GM21528 (cell line): ENCODE measurements around the gene TFDP1.

Experiments
- ATAC-seq: cut with Tn5 transposase; IDR thresholded peaks from one replicate; pipeline ENCODE4 v1.9.1; 2021; ENCODE audit warnings: mild to moderate bottlenecking, moderate library complexity; ENCODE audit not compliant: unreplicated experiment, low FRiP score

TFDP1 gene

DNA sequence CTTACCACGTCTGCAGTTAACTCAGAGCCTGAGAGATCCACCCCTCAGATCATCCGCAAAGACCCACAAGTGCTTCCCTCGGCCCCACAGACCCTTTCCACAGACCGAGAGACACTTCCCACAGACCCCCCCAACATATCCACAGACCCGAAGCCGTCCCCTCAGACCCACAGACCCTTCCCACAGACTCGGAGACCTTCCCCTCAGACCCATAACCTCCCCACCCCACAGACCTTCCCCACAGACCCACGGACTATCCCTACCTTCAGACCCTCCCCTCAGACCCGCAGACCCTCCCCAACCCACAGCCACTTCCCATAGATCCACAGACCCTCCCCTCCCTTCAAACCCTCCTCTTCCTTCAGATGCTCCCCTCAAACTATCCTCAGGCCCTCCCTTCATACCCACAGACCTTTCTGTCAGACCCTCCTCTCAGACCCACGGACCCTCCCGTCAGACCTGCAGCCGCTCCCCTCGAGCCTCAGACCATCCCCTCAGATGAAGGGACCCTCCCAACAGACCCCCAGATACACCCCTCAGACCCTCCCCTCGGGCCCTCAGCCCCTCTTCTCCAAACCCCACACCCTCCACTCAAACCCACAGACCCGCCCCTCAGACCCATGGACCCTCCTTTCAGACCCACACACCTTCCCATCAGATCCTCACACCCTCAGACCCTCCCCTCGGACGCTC is 20.1 kb upstream of the TFDP1 start:
- no peak for ATAC-seq

DNA sequence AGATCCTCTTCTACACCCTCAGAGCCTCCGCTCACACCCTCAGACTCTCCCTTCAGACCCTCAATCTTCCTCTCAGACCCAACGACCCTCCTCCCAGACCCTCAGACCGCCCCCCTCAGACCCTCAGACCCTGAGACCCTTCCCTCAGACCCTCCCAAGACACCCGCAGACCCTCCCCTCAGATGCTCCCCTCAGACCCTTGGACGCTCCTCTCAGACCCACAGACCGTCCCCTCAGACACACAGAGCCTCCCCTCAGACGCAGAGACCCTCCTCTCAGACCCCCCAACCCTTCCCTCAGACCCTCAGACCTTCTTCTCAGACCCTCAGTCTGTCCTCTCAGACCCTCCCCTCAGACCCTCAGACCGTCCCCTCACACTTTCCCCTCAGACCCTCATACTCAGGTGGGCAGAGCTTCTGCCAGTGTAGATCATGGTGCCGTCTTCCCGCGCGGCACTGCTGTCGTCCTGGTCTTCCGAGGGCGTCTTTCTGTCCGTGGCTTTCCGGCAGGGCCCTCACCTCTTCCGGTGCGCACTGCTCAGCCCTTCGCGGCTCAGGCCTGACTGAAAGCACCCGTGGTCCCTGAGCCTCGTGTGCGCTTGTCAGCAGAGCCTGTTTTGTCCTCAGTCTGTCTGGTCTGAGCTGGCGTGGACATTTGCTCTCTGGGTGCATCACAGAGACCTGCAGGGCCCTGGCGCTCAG is 18.9 kb upstream of the TFDP1 start:
- no peak for ATAC-seq

DNA sequence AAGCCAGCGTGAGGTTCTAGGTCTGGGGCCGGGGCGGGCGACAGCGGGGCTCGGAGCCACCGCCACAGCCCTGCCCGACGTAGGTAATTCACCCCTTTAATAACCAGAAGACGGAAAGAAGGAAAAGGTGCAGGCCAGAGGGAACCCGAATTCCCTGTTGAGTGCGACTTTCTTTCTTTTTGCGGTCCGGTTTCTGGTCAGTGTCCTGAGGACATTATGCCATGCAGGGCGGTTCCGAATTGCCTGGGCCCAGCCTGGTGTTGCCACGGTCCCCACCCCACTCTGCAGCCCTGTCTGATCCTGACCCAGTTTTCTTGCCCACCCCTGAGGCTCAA is 18.4 kb upstream of the TFDP1 start:
- no peak for ATAC-seq

DNA sequence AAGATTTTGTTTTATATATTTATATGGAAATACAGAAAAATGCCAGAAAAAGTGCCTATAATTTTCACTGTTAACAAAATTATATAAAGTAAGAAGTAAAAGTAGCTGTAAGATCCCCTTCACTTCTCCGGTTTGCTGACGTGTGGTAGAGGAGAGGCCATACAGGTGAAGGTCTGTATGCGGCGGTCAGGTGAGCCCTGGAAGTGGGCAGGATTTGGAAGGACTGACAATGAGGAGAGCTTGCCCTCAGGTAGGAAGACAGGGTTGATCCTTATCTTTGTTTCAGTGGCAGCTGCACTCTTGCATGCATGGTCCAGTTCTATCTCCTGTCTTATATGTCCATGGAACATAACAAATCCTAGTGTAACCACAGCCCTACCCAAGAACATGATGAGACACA is 16.9 kb upstream of the TFDP1 start:
- no peak for ATAC-seq

DNA sequence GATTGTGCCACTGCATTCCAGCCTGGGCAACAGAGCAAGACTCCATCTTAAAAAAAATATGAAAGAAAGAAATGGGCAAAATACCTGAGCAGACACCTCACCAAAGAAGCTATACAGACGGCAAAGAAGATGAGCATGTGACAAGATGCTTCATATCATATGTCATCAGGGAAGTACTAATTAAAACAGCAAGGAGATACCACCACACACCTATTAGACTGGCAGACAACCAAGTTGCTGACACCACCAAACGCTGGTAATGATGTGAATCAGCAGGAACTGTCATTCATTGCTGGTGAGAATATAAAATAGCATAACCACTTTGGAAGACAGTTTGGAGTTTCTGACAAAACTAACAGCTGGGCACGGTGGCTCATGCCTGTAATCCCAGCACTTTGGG is 11.5 kb upstream of the TFDP1 start:
- no peak for ATAC-seq

DNA sequence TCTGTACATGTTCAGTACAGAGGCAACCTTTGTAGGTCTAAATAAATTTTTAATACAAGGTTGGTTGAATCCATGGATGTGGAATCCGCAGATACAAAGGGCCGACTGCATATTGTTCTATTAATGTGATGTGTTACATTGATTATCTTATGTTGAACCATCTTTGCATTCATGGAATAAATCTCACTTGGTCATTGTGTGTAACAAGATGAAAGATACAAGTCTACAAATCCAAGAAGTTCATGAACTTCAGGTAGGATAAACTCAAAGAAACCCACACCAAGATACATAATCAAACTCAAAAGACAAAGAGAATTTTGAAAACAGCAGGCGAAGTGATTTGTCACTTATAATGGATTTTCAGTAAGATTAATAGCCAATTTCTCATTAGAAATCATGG is 8.0 kb upstream of the TFDP1 start:
- no peak for ATAC-seq

DNA sequence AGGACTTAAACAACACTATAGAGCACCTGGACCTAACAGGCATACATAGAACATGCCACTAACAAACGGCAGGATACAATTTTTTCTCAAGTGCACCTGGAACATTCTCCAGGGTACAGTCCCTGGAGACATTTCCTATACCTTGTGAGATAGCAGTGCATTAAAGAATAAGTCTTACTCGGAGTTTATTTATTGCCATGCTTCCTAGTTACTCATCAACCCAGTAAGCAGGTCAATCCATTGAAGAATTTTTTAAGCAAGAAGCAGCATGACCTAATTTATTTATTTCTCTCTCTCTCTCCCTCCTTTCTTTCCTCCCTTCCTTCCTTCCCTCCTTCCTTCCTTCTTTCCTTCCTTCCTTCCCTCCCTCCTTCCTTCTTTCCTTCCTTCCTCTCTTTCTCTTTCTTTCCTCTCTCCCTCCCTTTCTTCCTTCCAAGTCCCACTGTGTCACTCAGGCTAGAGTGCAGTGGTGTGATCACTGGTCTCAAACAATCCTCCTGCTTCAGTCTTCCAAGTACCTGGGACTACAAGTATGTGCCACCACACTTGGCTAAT is 6.6 kb upstream of the TFDP1 start:
- ATAC-seq, result no peak

DNA sequence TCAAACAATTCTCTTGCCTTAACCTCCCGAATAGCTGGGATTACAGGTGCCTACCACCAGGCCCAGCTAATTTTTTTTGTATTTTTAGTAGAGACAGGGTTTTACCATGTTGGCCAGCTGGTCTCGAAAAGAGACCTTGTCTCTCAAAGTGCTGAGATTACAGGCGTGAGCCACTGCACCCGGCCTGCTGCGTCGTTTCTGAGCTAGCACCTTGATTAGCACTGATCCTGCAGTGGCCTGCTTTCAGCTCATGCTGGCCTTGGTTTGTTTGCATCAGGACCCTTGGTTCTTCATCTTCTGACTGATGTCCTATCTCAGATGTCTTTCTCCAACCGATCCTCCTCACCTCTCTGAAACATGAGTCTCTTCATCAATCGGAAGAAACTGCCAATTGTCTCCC is 4.9 kb upstream of the TFDP1 start:
- ATAC-seq, result no peak

DNA sequence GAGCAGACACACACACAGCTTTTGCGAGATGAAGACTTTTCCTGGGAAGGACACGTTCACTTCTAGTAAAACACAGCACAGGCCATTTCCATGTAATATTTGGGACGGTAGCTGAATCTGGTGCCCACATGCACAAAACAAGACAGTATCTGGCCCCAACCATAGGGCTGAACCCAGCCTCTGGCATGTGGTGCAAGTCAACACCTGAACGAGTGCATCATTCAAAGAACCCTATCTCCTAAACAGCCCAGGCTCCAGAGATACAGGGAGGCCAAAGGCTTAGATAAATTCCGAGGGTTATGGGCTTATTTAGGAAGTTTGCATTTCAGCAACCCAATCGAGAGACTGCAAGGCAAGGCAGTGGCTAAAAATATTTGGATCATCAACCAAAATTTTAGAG is 2.7 kb upstream of the TFDP1 start:
- no peak for ATAC-seq

DNA sequence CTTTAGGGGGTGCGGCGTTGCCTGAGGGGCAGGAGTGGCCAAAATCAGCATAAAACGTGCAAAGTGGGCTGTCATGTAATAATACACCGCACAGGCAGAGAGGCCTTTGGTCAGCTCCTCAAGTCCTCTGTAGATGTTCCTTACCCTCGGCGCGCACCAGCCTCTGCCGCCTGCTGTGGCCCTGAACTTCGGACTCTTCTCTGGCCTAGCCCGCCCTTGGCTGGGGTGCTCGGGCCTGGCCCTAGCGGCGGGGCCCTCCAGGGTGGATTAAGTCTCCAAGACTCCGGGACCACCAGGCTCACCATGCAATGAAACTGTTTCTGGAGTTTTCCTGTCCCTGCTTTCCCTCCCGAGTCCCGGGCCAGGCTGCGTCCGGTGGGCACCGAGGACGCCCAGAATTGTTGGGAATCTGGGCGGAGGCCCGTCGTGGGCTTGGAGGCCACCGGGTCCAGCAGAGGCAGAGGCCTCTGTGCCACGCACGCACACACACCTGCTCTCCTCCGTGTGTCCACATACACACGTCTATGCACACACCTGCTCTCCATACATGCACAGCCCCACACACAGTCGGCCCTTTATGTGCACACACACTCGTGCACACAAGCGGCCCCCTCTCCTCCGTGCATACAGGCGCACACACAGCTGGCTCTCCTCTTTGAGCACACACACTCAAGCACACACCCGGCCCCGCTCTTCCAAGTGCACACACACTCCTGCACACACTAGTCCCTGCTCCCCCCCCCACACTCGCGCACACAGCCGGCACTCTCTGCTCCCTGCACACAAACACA is 1.5 kb upstream of the TFDP1 start:
- ATAC-seq, result no peak

DNA sequence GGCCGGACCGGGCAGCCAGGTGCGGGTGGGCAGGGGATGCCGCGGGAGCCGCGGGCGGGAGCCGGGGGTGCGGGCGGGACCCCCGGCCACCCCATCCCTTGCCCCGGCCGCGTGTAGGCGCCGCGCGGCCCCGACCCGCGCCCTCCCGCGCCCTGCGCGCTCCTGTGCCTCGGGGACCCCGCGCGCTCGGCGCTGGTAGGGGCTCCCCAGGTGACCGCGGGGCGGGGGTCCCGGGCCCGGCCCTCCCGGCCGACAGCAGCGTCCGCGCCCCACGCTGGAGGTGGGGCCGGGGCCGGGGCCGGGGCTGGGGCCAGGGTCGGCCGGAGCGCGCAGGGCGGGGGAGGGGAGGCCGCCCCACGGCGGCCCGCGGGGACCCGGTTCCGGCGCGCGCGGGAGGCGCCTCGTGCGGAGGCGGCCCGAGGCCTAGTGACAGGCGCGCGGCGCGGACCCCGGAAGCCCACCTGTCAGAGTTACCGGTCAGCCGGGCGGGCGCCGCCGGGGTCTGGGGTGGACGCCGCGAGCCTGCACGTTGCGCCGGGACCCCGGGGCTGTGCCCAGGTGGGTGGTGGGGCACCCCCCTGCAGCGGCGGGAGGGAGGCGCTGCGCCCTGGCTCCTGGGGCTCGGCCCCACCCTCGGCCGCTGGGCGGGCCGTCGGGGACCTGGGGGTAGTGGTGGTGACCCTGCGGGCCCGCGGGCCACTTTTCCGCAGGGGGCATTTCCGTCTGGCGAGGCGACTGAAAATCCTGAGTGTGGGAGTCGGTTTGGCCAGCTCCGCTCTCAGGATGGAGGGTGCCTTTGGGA is 518 bp downstream of the TFDP1 start:
- ATAC-seq, result peak; percentile 37

DNA sequence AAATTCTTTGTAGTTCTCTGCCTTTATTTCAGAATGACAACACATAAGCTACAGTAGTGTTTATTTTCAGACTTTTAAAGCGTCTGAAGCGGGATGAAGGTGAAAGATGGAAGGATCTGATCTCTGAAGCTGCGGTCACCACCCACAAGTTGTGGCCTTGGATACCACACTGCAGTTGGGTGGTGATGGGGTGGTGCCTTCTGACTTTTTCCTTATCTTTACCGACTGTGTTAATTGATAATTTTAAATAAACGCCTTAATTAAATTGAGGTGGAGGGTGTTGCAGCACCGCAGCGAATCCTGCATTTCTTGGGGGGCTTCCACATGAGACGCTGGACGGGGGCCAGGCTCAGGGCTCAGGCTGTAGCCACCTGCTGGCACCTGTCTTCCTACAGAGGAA is 1.3 kb downstream of the TFDP1 start:
- no peak for ATAC-seq

DNA sequence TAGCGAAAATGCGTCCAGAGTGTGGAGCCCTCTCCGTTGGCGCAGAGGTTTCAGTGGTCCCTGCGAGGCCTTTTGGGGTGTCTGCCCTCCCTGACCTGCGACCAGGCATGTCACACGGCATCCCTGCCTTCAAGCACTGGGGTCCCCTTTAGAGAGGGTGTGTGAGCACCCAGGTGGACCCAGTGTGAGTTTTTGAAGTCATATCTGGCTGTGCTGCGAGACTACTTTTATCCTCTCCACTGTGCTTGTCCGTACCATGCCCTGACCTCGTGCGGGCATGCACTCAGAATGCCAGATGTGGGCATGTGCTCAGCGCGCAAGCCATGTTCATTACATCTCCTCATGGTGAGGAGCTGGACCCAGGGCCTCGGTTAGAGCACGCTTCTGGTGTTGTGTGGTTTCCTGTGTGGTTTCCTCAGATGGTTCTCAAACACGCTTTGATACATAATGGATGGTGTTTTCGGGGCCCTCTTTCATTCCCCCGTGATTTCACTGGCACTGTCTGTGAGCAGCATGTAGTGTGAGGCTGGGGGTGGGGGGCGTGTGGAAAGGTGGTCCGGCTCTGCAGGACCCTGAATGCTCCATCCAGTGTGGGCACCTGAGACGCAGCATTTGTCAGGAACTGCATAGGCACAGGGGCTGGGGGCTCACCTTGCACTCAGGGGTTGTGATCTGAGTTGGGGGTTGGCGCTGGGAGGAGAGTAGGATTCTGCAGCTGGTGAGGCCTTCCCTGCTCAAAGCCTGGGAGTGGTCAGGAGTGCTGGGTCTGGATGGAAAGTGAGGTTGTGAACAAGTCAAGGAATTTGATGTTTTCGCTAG is 2.3 kb downstream of the TFDP1 start:
- no peak for ATAC-seq

DNA sequence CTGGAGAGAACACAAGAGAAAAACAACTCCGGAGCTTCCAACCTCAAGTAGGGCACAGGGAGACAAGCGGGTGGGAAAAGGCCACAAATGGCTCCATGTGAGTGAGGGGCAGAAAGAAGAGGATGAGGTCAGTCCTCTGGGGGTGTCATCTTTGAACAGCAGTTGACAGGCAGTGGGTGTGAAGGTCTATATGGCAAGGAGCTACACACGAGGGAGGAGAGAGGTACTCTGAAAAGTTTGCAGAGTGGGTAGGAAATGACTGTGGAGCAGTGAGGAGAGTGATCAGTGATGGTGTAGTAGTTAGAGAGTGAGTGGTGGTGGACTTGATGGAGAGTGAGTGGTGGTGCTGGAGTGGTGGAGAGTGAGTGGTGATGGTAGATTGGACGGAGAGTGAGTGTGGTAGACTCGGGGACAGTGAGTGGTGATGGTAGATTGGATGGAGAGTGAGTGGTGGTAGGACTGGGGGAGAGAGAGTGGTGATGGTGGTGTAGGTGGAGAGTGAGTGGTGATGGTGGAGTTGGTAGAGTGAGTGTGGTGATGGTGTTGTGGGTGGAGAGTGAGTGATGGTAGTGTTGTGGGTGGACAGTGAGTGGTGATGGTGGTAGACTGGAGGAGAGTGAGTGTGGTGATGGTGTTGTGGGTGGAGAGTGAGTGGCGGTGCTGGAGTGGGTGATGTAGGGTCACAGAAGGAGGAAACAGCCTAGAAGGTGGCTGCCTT is 4.0 kb downstream of the TFDP1 start:
- ATAC-seq, result no peak

DNA sequence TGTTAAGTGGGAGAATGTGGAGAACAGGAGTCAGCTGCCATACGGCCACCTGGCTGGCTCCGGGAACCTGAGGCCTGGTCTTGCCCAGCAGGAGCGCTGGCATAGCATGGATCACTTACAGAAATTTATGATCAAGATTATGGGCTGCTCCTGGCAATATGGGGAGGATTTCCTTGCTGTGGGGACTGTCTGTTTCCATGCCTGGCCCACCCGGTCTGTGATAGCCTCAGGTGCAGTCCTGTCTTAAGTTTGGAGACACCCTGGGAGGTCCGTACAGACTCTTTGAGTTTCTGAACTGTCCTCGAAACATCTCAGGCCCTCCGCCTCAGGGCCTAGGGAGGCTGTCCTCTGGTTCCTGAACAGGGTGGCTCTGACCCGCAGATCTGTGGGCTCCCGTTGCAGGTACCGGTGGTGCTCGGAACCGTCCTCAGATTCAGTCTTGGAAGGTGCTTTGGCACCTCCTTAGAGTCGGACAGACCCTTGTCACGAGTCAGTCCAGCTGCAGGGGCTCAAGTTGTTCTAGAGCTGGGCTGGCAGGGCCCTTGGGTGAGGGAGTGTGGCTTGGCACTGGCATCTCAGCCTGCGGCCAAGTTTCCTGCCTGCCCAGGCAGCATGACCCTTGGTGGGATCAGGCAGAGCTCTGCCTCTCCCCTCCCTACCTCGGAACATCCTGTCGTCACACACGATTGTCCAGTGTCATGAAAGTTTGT is 4.9 kb downstream of the TFDP1 start:
- no peak for ATAC-seq

DNA sequence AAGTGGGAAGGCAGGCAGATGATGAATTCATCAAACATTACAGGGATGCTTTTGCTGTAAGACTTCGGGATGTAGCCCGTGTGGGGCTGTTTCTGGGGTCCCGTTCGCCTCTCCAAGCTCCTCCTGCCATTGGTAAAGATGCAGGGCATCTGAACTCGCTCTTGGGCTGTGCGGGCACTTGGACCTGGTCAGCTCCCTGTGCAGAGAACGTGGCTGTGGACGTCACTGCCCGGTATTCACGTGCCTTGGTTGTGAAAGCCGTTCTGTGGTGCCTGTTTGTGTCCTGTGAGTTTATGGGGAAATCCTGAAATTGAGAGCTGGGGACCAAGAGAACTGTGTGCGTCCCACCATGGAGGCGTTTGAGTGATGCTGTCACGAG is 5.4 kb downstream of the TFDP1 start:
- no peak for ATAC-seq

DNA sequence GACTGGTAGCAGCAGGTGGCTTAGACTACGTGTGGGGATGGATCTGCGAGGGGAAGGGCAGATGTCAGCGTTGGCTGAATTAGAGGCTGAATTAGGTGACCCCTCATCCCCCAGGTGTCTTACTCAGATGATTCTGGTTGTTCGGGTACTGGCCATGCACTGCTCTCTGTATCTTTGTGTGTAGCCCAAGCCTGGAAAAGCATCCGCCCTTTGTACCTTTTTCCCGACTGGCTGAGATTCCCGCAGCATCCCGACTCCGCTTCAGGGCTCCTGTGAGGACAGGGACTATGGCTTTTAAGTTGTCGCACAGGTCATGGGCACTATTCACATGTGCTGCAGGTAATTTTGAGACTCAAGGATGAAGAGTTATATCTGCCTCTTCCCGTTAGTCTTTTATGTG is 7.2 kb downstream of the TFDP1 start:
- no peak for ATAC-seq

DNA sequence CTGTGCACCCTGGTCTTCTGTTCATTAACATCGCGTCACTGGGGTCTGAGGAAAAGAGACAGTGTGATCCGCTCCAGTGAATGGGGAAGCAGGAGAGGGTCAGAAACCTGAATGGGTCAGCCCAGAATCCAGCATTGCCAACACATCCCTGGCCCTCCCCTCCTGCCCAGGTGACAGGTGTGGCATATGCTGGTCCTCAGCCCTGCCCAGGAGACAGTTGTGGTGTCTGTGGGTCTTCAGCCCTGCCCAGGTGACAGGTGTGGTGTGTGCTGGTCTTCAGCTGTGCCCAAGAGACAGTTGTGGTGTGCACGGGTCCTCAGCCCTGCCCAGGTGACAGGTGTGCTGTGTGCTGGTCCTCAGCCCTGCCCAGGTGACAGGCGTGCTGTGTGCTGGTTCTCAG is 8.0 kb downstream of the TFDP1 start:
- no peak for ATAC-seq
